Kidney (tissue), 14 donors: Measurements from ENCODE around the gene NUP214. TPM values are rescaled to one million over a fixed set of nuclear protein-coding genes. Genes with fewer than 3 reads are reported as not detected.
A peak's percentile ranks its signal among the peaks of the same experiment; 100 is the strongest.

Experiments used
- DNase-seq, 5 donors: peaks; one replicate each; pipeline ENCODE4 v3.0.0-alpha.2; 2013 to 2020
- FAIRE-seq: peaks from 2 replicates; lab custom pipeline; 2012; peaks lifted over from hg19 to GRCh38; lab: Jason Lieb, UNC
- H3K27ac ChIP-seq, 2 donors: one replicate each; pipeline ENCODE4 v1.7.0; 2013; ENCODE audit warnings: low read depth in 2 of 2, low read length in 2 of 2, inconsistent platforms in 1 of 2
- H3K27me3 ChIP-seq: one replicate; pipeline ENCODE4 v1.7.1; 2013; ENCODE audit warnings: low read length, inconsistent platforms; ENCODE audit not compliant: control insufficient read depth, insufficient read depth
- H3K36me3 ChIP-seq, 3 donors: one replicate each; pipeline versions ENCODE4 v1.7.0 to v1.7.1; 2013; ENCODE audit warnings: low read length in 3 of 3, control low read depth in 1 of 3, inconsistent platforms in 1 of 3; ENCODE audit not compliant: insufficient read depth in 3 of 3, control insufficient read depth in 2 of 3
- H3K4me1 ChIP-seq, 3 donors: one replicate each; pipeline versions ENCODE4 v1.7.0 to v1.7.1; 2013; ENCODE audit warnings: low read length in 3 of 3, inconsistent platforms in 1 of 3, low read depth in 1 of 3; ENCODE audit not compliant: control insufficient read depth in 2 of 3, insufficient read depth in 2 of 3
- H3K4me3 ChIP-seq, 3 donors: one replicate each; pipeline versions ENCODE4 v1.7.0 to v1.8.1; 2013; ENCODE audit warnings: low read length in 3 of 3, control low read depth in 1 of 3, inconsistent platforms in 1 of 3
- H3K9ac ChIP-seq, 3 donors: one replicate each; pipeline versions ENCODE4 v1.7.0 to v1.7.1; 2013; ENCODE audit warnings: low read length in 3 of 3, control low read depth in 1 of 3, inconsistent platforms in 1 of 3
- H3K9me3 ChIP-seq, 3 donors: one replicate each; pipeline versions ENCODE4 v1.7.0 to v1.7.1; 2013; ENCODE audit warnings: low read length in 3 of 3, control low read depth in 1 of 3, inconsistent platforms in 1 of 3; ENCODE audit not compliant: control insufficient read depth in 2 of 3, insufficient read depth in 1 of 3
- intact Hi-C: fragments of 100-400 bp; cut with DNase I; formaldehyde crosslinking; loops from one replicate; pipeline ENCODE4 v1.11.1; 2022
- polyA plus RNA-seq: library from polyadenylated mRNA; stranded (reverse); fragments of 350-450 nt; fragmentation: Illumina TruSeq; extraction: RNeasy Lipid Tissue Mini Kit (QIAGEN cat#74804); gene quantifications from one replicate; pipeline ENCODE4 v1.2.3, GENCODE V29; 2014; ENCODE audit warnings: low read depth, low replicate concordance; ENCODE audit not compliant: insufficient read depth
- total RNA-seq: library from RNA; stranded (reverse); fragmentation: NEBNext Ultra II Directional; extraction: Animal tissue kit (Norgen Biotek cat#: 25700); gene quantifications from one replicate; pipeline ENCODE4 v1.2.1, GENCODE V29; 2021
- TF ChIP-seq, protein P1 (sequence below): IDR thresholded peaks from 3 replicates; pipeline ENCODE4 v1.5.1; 2012; ENCODE audit warnings: mild to moderate bottlenecking, moderate library complexity, borderline replicate concordance; ENCODE audit not compliant: insufficient read depth; ENCODE audit errors: extremely low read depth
- donor health status: control.
- donor health status: control.
- donor health status: control.
- donor health status: control.
- donor health status: control.
- donor health status: DM: yes; HTN: yes; CAD: no.
- donor health status: Normal renal cell carcinoma (clear cell type).

The NUP214 gene
- total and polyA plus RNA-seq, 2 donors from 2014 or later, result 28.4 to 75.3 TPM

DNA sequence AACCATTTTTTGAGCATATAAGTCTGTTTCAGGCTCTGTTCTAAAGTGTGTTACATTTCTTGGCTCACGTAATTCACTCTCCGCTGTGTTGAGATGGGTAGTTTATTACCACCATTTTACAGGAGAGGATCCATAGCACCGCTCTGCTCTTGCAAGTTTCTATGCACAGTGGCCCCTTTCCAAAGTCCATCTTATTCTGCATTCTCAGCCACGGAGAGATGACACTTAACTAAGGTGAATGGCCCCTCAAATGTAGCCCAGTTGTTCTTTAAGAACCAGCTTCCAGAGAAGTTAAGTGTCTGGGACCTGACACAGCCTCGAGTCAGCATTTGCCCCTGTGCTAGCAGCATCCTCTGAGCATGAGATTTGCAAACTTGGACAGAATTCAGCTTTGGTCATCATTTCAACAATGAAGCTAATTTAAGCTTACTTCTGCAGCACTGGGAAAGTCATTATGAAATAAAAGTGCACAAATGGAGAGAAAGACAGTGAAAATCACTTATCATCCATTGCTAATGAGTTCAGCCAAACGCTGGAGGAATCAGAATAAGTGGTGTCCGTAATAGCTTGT is 89.0 kb downstream of the NUP214 start:
- Histone ChIP-seq H3K4me1 (no peaks in the 10 kb centered on the region), H3K9ac (no peak overlapping the region), H3K27me3 (no peaks in the 10 kb centered on the region), H3K27ac (no peak overlapping the region), H3K4me3 (no peak overlapping the region), H3K36me3 (peaks cover 0 to 13% (median 0%) of the 10 kb centered on the region in 3 donors), H3K9me3 (peaks cover 0 to 1% (median 0%) of the 10 kb centered on the region in 3 donors)
- DNase-seq (peak in 1 of 5 donors; percentile 27), FAIRE-seq (no peak)
- TF ChIP-seq, protein P1, sequence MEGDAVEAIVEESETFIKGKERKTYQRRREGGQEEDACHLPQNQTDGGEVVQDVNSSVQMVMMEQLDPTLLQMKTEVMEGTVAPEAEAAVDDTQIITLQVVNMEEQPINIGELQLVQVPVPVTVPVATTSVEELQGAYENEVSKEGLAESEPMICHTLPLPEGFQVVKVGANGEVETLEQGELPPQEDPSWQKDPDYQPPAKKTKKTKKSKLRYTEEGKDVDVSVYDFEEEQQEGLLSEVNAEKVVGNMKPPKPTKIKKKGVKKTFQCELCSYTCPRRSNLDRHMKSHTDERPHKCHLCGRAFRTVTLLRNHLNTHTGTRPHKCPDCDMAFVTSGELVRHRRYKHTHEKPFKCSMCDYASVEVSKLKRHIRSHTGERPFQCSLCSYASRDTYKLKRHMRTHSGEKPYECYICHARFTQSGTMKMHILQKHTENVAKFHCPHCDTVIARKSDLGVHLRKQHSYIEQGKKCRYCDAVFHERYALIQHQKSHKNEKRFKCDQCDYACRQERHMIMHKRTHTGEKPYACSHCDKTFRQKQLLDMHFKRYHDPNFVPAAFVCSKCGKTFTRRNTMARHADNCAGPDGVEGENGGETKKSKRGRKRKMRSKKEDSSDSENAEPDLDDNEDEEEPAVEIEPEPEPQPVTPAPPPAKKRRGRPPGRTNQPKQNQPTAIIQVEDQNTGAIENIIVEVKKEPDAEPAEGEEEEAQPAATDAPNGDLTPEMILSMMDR, result no peak
- intact Hi-C loops, result no loop called here

DNA sequence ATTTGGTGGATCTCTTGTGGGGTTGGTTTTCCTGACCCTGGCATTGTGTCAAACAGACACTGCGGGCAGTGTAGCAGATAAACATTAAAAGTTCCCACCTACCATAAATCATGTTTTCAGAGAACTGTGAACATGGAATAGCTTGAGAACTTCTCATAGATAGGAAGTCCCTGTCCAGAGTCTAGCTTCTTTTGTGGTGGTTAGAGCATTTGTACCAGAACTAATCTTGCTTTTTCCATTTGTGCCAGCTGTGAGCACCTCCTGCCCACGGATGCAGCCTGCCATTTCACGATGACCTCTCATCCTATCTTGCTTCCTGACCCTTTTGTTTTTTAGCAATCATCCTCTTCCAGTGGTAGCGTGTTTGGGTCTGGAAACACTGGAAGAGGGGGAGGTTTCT is 89.5 kb downstream of the NUP214 start:
- peaks cover 0 to 13% (median 0%) of the 10 kb centered on the region in 3 donors for H3K36me3 ChIP-seq
- no peak overlapping the region for H3K9ac ChIP-seq
- peaks cover 0 to 1% (median 0%) of the 10 kb centered on the region in 3 donors for H3K9me3 ChIP-seq
- no peak overlapping the region for H3K27ac ChIP-seq
- H3K27me3 ChIP-seq, result no peaks in the 10 kb centered on the region
- intact Hi-C loops, result no loop called here
- FAIRE-seq (no peak), DNase-seq (peak in 1 of 5 donors; percentile 39)
- H3K4me3 ChIP-seq, result no peak overlapping the region
- H3K4me1 ChIP-seq, result no peaks in the 10 kb centered on the region
- TF ChIP-seq, protein P1, result no peak

DNA sequence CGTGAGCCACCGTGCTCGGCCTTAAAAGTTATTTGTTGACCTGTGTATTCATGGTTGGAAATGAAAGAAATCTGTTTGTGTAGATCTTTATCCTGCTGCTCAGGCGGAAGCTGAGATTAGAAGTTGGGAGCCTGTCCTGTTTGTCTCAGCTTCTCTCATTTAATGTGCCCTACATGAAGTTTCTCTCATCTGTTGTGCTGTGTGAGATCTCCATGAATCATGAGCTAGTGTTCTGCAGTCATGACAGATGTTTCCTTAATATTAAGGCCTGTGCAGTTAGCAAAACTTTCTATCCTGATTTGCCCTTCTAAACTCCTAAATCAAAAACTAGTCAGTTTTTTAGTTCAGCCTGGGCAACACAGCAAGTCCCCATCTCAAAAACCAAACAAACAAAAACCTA is 91.4 kb downstream of the NUP214 start:
- no peak for FAIRE-seq
- peaks cover 0 to 10% (median 0%) of the 10 kb centered on the region in 3 donors for H3K36me3 ChIP-seq

More for the DNA sequence above, 91.4 kb downstream of the NUP214 start:
- intact Hi-C loops, result no loop called here
- H3K4me1 ChIP-seq, result no peaks in the 10 kb centered on the region
- H3K27me3 ChIP-seq, result no peaks in the 10 kb centered on the region
- TF ChIP-seq, protein P1, result no peak
- no peak overlapping the region for H3K27ac ChIP-seq
- H3K9ac ChIP-seq, result peak overlapping the region in 1 of 3 donors; percentile 28
- H3K4me3 ChIP-seq, result no peak overlapping the region
- DNase-seq, result no peak
- no peaks in the 10 kb centered on the region for H3K9me3 ChIP-seq
